Right lobe of liver (tissue), 6 donors: ENCODE results near the gene CYP2A13. TPM values are rescaled to one million over a fixed set of nuclear protein-coding genes. Genes with fewer than 3 reads are reported as not detected.
"Not testable (repeated sequence)": the region's sequence is repeated elsewhere in the genome, so short reads cannot be mapped to it uniquely, and the experiment has no call there.

Experiments
- ATAC-seq, 4 donors: fragments of 200-7000 bp; cut with Tn5 transposase; one replicate each; pipeline ENCODE4 v1.9.1; 2020; ENCODE audit warnings: mild to moderate bottlenecking in 4 of 4, moderate library complexity in 4 of 4
- DNase-seq, 3 donors: peaks; one replicate each; pipeline ENCODE4 v3.0.0-alpha.2; 2020
- H3K27ac ChIP-seq, 3 donors: fragments of 200-600 bp; one replicate each; pipeline ENCODE4 v1.8.0; 2022
- H3K27me3 ChIP-seq, 2 donors: fragments of 200-600 bp; one replicate each; pipeline ENCODE4 v1.8.0; 2022
- H3K36me3 ChIP-seq, 4 donors: fragments of 200-600 bp; sonication (generic) in 1 of 4; one replicate each; pipeline versions ENCODE4 v1.5.1 to v1.8.0; 2017 to 2022; ENCODE audit warnings: control low read depth in 1 of 4
- H3K4me1 ChIP-seq, 4 donors: fragments of 200-600 bp; sonication (generic) in 1 of 4; one replicate each; pipeline versions ENCODE4 v1.5.1 to v1.8.0; 2017 to 2022; ENCODE audit warnings: control low read depth in 1 of 4
- H3K4me3 ChIP-seq, 3 donors: fragments of 200-600 bp; one replicate each; pipeline ENCODE4 v1.8.0; 2022
- H3K9me3 ChIP-seq, 4 donors: fragments of 200-600 bp; sonication (generic) in 1 of 4; one replicate each; pipeline versions ENCODE4 v1.5.1 to v1.8.0; 2017 to 2022; ENCODE audit warnings: control low read depth in 1 of 4
- POLR2A ChIP-seq: fragments of 450-650 bp; IDR thresholded peaks from one replicate; pipeline ENCODE4 v1.6.1; 2017; ENCODE audit warnings: antibody characterized with exemption, mild to moderate bottlenecking
- WGBS: methylation state at CpG from one replicate; pipeline ENCODE4 v1.1.6; 2018; ENCODE audit warnings: low coverage, low lambda C conversion rate; ENCODE audit not compliant: insufficient coverage; ENCODE audit errors: missing lambda C conversion rate; 5-methylcytosine and 5-hydroxymethylcytosine counted together
- intact Hi-C, 2 donors: fragments of 100-400 bp; cut with DNase I; formaldehyde crosslinking; loops; one replicate each; pipeline versions ENCODE4 v1.11.2 to v1.14.1; 2022
- total RNA-seq, 6 experiments: library from RNA; depleted of rRNA in 2 of 6; stranded (reverse); fragments of >200 nt in 2 of 6; fragmentation: NEBNext Ultra II Directional in 3 of 6; extraction: Animal tissue kit (Norgen Biotek cat#: 25700) in 3 of 6; gene quantifications; one replicate each; pipeline versions ENCODE4 v1.1.0 to v1.2.4, GENCODE V29; 2016 to 2023
- TF ChIP-seq, protein P1 (sequence below), 4 donors: fragments of 200-600 bp in 3 of 4; fragments of 450-650 bp in 1 of 4; IDR thresholded peaks; one replicate each; pipeline versions ENCODE4 v1.5.1 to v1.8.0; 2016 to 2022; ENCODE audit warnings: antibody characterized with exemption in 4 of 4, mild to moderate bottlenecking in 2 of 4
- donor health status: DM: no; HTN: yes; CAD: no.
- donor health status: DM: no; HTN: no; CAD: no.
- donor health status: DM: no; HTN: no; CAD: no.
- donor health status: DM: no; HTN: yes; CAD: no.
- donor health status: DM: no; HTN: yes; CAD: no.

The CYP2A13 gene
- total RNA-seq, 6 experiments from 2014 or later = 0.73 to 15.8 (median 2.1) TPM; not detected in 3

DNA sequence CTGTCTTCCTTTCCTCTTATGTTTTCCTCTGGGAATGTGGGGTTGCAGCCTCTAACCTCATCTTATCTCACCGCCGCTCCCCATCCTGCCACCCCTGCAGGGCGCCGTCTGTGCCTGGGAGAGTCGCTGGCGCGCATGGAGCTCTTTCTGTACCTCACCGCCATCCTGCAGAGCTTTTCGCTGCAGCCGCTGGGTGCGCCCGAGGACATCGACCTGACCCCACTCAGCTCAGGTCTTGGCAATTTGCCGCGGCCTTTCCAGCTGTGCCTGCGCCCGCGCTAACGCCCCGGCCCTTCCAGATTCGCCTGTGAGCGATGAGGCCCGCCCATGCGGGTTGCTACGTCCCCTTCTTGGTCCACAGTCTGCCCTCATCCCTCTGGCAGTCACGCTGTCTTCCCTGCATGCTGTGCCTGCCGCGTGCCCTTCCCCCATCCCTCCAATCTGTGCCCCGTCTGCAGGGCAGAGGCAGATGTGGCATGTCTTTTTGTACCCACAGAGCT is 39.6 kb downstream of the CYP2A13 start:
- H3K27me3 ChIP-seq, H3K9me3 ChIP-seq, H3K27ac ChIP-seq, H3K4me3 ChIP-seq, H3K36me3 ChIP-seq, intact Hi-C loops: not testable (repeated sequence)
- DNase-seq = peak; percentile 89 to 95 (median 93)
- peaks cover 0 to 11% (median 2%) of the 10 kb centered on the region in 4 donors for H3K4me1 ChIP-seq
- peak; percentile 93 to 97 (median 96) for ATAC-seq
- WGBS = 0% methylated on average over 7 of the region's 29 CpGs
- TF ChIP-seq, protein P1, sequence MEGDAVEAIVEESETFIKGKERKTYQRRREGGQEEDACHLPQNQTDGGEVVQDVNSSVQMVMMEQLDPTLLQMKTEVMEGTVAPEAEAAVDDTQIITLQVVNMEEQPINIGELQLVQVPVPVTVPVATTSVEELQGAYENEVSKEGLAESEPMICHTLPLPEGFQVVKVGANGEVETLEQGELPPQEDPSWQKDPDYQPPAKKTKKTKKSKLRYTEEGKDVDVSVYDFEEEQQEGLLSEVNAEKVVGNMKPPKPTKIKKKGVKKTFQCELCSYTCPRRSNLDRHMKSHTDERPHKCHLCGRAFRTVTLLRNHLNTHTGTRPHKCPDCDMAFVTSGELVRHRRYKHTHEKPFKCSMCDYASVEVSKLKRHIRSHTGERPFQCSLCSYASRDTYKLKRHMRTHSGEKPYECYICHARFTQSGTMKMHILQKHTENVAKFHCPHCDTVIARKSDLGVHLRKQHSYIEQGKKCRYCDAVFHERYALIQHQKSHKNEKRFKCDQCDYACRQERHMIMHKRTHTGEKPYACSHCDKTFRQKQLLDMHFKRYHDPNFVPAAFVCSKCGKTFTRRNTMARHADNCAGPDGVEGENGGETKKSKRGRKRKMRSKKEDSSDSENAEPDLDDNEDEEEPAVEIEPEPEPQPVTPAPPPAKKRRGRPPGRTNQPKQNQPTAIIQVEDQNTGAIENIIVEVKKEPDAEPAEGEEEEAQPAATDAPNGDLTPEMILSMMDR (IDR thresholded peaks at IDR 0.05) = peak in 3 of 4 donors; percentile 8 to 26 (median 10)

DNA sequence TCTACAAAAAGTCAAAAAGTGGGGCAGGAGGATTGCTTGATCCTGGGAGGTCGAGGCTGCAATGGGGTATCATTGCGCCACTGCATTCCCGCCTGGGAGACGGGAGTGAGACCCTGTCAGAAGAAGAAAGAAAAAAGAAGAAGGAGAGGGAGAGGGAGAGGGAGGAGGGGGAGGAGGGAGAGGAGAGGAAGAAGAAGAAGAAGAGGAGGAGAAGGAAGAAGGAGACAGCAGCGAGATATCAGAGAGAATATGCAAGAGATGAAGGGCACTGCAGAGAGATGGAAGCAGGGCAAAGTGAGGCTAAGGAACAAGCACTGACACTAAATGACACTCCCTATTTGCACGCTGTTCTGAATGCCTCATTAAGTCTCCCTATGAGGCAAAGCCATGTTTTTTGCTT is 40.4 kb downstream of the CYP2A13 start:
- Histone ChIP-seq H3K27me3 (no peaks in the 10 kb centered on the region), H3K4me1 (peaks cover 0 to 11% (median 2%) of the 10 kb centered on the region in 4 donors), H3K27ac (no peak overlapping the region), H3K4me3 (no peak overlapping the region), H3K36me3 (no peaks in the 10 kb centered on the region), H3K9me3 (no peaks in the 10 kb centered on the region)
- intact Hi-C loops = no loop called here
- no peak for ATAC-seq
- no peak for TF ChIP-seq POLR2A
- TF ChIP-seq, protein P1 (IDR thresholded peaks at IDR 0.05) = no peak
- no peak for DNase-seq
- WGBS = 54% methylated on average over 5 of the region's 6 CpGs

DNA sequence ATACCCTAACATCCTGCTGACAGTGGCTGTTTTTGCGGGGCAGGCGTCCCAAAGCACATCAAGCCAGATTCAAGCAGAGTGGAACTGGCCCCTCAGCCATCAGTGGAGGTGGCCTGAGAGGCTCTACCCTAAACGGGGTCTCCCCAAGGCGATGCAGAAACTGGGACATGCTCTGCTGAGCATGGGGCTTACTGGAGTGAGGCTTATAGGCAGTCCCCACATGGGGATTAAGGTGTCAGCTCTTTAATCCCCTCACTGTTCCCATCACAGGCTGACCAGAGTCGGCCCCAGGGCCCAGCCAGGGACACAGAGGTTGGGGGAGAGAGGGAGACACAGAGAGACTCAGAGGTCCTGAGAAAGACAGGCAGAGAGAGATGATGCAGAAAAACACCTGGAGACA is 42.9 kb downstream of the CYP2A13 start:
- TF ChIP-seq, protein P1 (IDR thresholded peaks at IDR 0.05) = no peak
- TF ChIP-seq POLR2A = no peak
- Histone ChIP-seq H3K27me3 (no peaks in the 10 kb centered on the region), H3K36me3 (no peaks in the 10 kb centered on the region), H3K27ac (no peak overlapping the region), H3K4me1 (peaks cover 0 to 11% (median 2%) of the 10 kb centered on the region in 4 donors), H3K4me3 (no peak overlapping the region), H3K9me3 (no peaks in the 10 kb centered on the region)
- ATAC-seq (no peak), DNase-seq (no peak)
- WGBS = 64% methylated on average over 1 of the region's 5 CpGs
- intact Hi-C loops = no loop called here

DNA sequence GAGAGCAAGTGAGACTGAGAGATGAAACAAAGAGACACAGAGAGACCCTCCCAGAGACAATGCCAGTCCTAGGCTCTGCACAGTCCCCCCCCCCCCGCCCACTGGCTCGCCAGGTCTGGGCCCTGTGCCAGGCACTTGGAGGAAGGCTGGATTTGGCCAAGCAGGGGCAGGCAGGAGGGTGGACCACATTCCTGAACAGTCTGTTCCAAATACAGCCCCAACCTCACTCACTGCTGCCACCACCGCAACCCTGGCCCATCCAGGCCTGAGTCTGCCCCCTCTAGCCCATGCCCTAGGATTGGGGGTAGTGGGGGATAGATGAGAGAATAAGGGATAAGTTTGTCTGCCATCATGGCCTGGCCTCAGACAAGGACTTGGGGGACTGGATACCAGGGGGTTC is 45.0 kb downstream of the CYP2A13 start:
- WGBS = 75% methylated on average over 1 of the region's 3 CpGs
- TF ChIP-seq, protein P1 (IDR thresholded peaks at IDR 0.05) = no peak
- TF ChIP-seq POLR2A = no peak
- DNase-seq = no peak
- Histone ChIP-seq H3K27me3 (no peaks in the 10 kb centered on the region), H3K4me1 (no peaks in the 10 kb centered on the region), H3K4me3 (no peak overlapping the region), H3K9me3 (no peaks in the 10 kb centered on the region), H3K36me3 (no peaks in the 10 kb centered on the region), H3K27ac (no peak overlapping the region)
- intact Hi-C loops = no loop called here
- ATAC-seq = no peak

- H3K9me3 ChIP-seq = no peaks in the 10 kb centered on the region
- ATAC-seq = no peak
- H3K27me3 ChIP-seq = no peaks in the 10 kb centered on the region
- WGBS = 72% methylated on average over 3 of the region's 20 CpGs
- H3K27ac ChIP-seq = no peak overlapping the region
- no peak for DNase-seq
- no peak for TF ChIP-seq POLR2A
- TF ChIP-seq, protein P1 (IDR thresholded peaks at IDR 0.05) = no peak
- intact Hi-C loops = no loop called here
- H3K4me1 ChIP-seq = no peaks in the 10 kb centered on the region
- no peaks in the 10 kb centered on the region for H3K36me3 ChIP-seq
- H3K4me3 ChIP-seq = no peak overlapping the region
Measured at GRCh38 chr19:41134616-41135015, 46.4 kb downstream of the CYP2A13 start.
